Activated CD4-positive, alpha-beta memory T cell treated with anti-CD3 and anti-CD28 coated beads for 36 hours (primary cell): ENCODE data around the gene DOC2A. TPM values are rescaled to one million over a fixed set of nuclear protein-coding genes. Genes with fewer than 3 reads are reported as not detected.
A peak's percentile ranks its signal among the peaks of the same experiment; 100 is the strongest.

ENCODE experiments used
- CTCF ChIA-PET: fragments of 350-600 bp; sonication (Branson Sonifier 250); formaldehyde crosslinking; loops from one replicate; lab custom pipeline; 2021; ENCODE audit warnings: antibody characterized with exemption, inconsistent platforms; lab: Charles Lee
- POLR2A ChIA-PET: fragments of 350-600 bp; sonication (Branson Sonifier 250); formaldehyde crosslinking; loops from one replicate; lab custom pipeline; 2021; ENCODE audit warnings: antibody characterized with exemption; lab: Charles Lee
- DNase-seq: peaks from one replicate; pipeline ENCODE4 v3.0.0-alpha.2; 2020
- H3K27ac Mint-ChIP-seq: one replicate; pipeline ENCODE4 v1.8.0; 2021; ENCODE audit warnings: mixed read lengths
- H3K27me3 Mint-ChIP-seq: one replicate; pipeline ENCODE4 v1.8.0; 2021; ENCODE audit warnings: mixed read lengths
- H3K36me3 Mint-ChIP-seq: one replicate; pipeline ENCODE4 v1.8.0; 2021; ENCODE audit warnings: mixed read lengths
- H3K4me1 Mint-ChIP-seq: one replicate; pipeline ENCODE4 v1.8.0; 2021; ENCODE audit warnings: low read depth, mixed read lengths
- H3K4me3 Mint-ChIP-seq: one replicate; pipeline ENCODE4 v1.8.0; 2021; ENCODE audit warnings: mild to moderate bottlenecking, mixed read lengths
- H3K9me3 Mint-ChIP-seq: one replicate; pipeline ENCODE4 v1.8.0; 2021; ENCODE audit warnings: mixed read lengths
- intact Hi-C: fragments of 100-400 bp; cut with micrococcal nuclease; formaldehyde crosslinking; loops from one replicate; pipeline ENCODE4 v1.15.1; 2023
- total RNA-seq, 2 experiments: library from RNA; stranded (reverse); gene quantifications; one replicate each; pipeline ENCODE4 v1.2.3, GENCODE V29; 2021

The DOC2A gene
- total RNA-seq, 2 experiments from 2014 or later: 0.33 to 0.34 TPM

GRCh38 chr16:30011714-30012504 is 1.1 kb upstream of the DOC2A start:
- Mint-ChIP-seq H3K27ac (no peak overlapping the region), H3K9me3 (no peaks in the 10 kb centered on the region), H3K4me3 (peak overlapping the region; percentile 66), H3K4me1 (peaks cover 12% of the 10 kb centered on the region), H3K27me3 (peaks cover 22% of the 10 kb centered on the region), H3K36me3 (no peaks in the 10 kb centered on the region)
- intact Hi-C loops: no loop called here
- ChIA-PET POLR2A (no interaction called here), CTCF (no interaction called here)
- no peak for DNase-seq

GRCh38 chr16:30009990-30010843 is 610 bp downstream of the DOC2A start:
- no peaks in the 10 kb centered on the region for H3K9me3 Mint-ChIP-seq
- POLR2A ChIA-PET: no interaction called here
- no peaks in the 10 kb centered on the region for H3K36me3 Mint-ChIP-seq
- CTCF ChIA-PET: interaction anchor here (1.6 kb wide), 1 partner anchor 162 kb away, joined by 5 read pairs; no protein-coding TSS in a partner anchor
- H3K27me3 Mint-ChIP-seq: peaks cover 22% of the 10 kb centered on the region
- intact Hi-C loops: no loop called here
- H3K4me1 Mint-ChIP-seq: peaks cover 12% of the 10 kb centered on the region
- H3K4me3 Mint-ChIP-seq: peak overlapping the region; percentile 62
- no peak for DNase-seq
- no peak overlapping the region for H3K27ac Mint-ChIP-seq

- peaks cover 22% of the 10 kb centered on the region for H3K27me3 Mint-ChIP-seq
- no peak overlapping the region for H3K4me3 Mint-ChIP-seq
- intact Hi-C loops: no loop called here
- H3K4me1 Mint-ChIP-seq: peaks cover 12% of the 10 kb centered on the region
- no peak for DNase-seq
- H3K9me3 Mint-ChIP-seq: no peaks in the 10 kb centered on the region
- H3K36me3 Mint-ChIP-seq: no peaks in the 10 kb centered on the region
- no peak overlapping the region for H3K27ac Mint-ChIP-seq
- CTCF ChIA-PET: interaction anchor here (1.2 kb wide), 1 partner anchor 23 kb away, joined by 4 read pairs; no protein-coding TSS in a partner anchor
- POLR2A ChIA-PET: interaction anchor here (1.0 kb wide), 1 partner anchor 46 kb away, joined by 3 read pairs; no protein-coding TSS in a partner anchor
These were observed 1.6 kb downstream of the DOC2A start for GRCh38 chr16:30009085-30009862.

- intact Hi-C loops: no loop called here
- H3K9me3 Mint-ChIP-seq: no peaks in the 10 kb centered on the region
- H3K4me3 Mint-ChIP-seq: no peak overlapping the region
- peaks cover 12% of the 10 kb centered on the region for H3K4me1 Mint-ChIP-seq
- H3K36me3 Mint-ChIP-seq: no peaks in the 10 kb centered on the region
- peaks cover 22% of the 10 kb centered on the region for H3K27me3 Mint-ChIP-seq
- CTCF ChIA-PET: no interaction called here
- DNase-seq: no peak
- H3K27ac Mint-ChIP-seq: no peak overlapping the region
- POLR2A ChIA-PET: no interaction called here
These were observed 3.4 kb downstream of the DOC2A start for GRCh38 chr16:30007378-30007895.

GRCh38 chr16:30006659-30007377 is 4.0 kb downstream of the DOC2A start:
- Mint-ChIP-seq H3K9me3 (no peaks in the 10 kb centered on the region), H3K36me3 (no peaks in the 10 kb centered on the region), H3K4me3 (no peak overlapping the region), H3K27ac (no peak overlapping the region), H3K27me3 (peaks cover 18% of the 10 kb centered on the region), H3K4me1 (peaks cover 9% of the 10 kb centered on the region)
- intact Hi-C loops: no loop called here
- no peak for DNase-seq
- POLR2A ChIA-PET: no interaction called here
- CTCF ChIA-PET: interaction anchor here (1.1 to 1.5 kb wide), 3 partner anchors 23 to 315 kb away, joined by 3 to 6 read pairs (median 3); no protein-coding TSS in a partner anchor

GRCh38 chr16:30006095-30006473 is 4.7 kb downstream of the DOC2A start:
- H3K27ac Mint-ChIP-seq: no peak overlapping the region
- H3K36me3 Mint-ChIP-seq: no peaks in the 10 kb centered on the region
- peaks cover 17% of the 10 kb centered on the region for H3K27me3 Mint-ChIP-seq
- H3K9me3 Mint-ChIP-seq: no peaks in the 10 kb centered on the region
- POLR2A ChIA-PET: interaction anchor here (2.2 kb wide), 1 partner anchor 10 kb away, joined by 7 read pairs; the partner anchor contains the start of gene INO80E
- peaks cover 9% of the 10 kb centered on the region for H3K4me1 Mint-ChIP-seq
- no peak overlapping the region for H3K4me3 Mint-ChIP-seq
- intact Hi-C loops: no loop called here
- CTCF ChIA-PET: interaction anchor here (0.6 to 2.1 kb wide), 17 partner anchors 9 to 315 kb away, joined by 3 to 9 read pairs (median 3); partner anchors contain the start of genes HIRIP3, INO80E, PAGR1 and TLCD3B
- DNase-seq: no peak

GRCh38 chr16:30005341-30006094 is 5.3 kb downstream of the DOC2A start:
- Mint-ChIP-seq H3K36me3 (no peaks in the 10 kb centered on the region), H3K9me3 (no peaks in the 10 kb centered on the region), H3K27me3 (peaks cover 16% of the 10 kb centered on the region), H3K4me3 (no peak overlapping the region), H3K4me1 (peaks cover 7% of the 10 kb centered on the region), H3K27ac (no peak overlapping the region)
- ChIA-PET CTCF (interaction anchor here (0.6 to 2.1 kb wide), 17 partner anchors 9 to 314 kb away, joined by 3 to 9 read pairs (median 3); partner anchors contain the start of genes HIRIP3, INO80E, PAGR1 and TLCD3B), POLR2A (interaction anchor here (2.2 kb wide), 1 partner anchor 9 kb away, joined by 7 read pairs; the partner anchor contains the start of gene INO80E)
- peak; percentile 40 for DNase-seq
- intact Hi-C loops: no loop called here

- CTCF ChIA-PET: interaction anchor here (0.9 to 2.1 kb wide), 7 partner anchors 8 to 304 kb away, joined by 3 to 9 read pairs (median 5); partner anchors contain the start of genes HIRIP3, INO80E, KCTD13 and TLCD3B
- H3K9me3 Mint-ChIP-seq: no peaks in the 10 kb centered on the region
- intact Hi-C loops: no loop called here
- H3K27me3 Mint-ChIP-seq: peaks cover 11% of the 10 kb centered on the region
- peaks cover 2% of the 10 kb centered on the region for H3K4me1 Mint-ChIP-seq
- no peak for DNase-seq
- H3K27ac Mint-ChIP-seq: no peak overlapping the region
- POLR2A ChIA-PET: interaction anchor here (1.1 to 2.2 kb wide), 2 partner anchors 8 to 10 kb away, joined by 3 to 7 read pairs; partner anchors contain the start of genes HIRIP3 and INO80E
- H3K4me3 Mint-ChIP-seq: no peak overlapping the region
- H3K36me3 Mint-ChIP-seq: no peaks in the 10 kb centered on the region
These were observed 6.0 kb downstream of the DOC2A start for GRCh38 chr16:30004811-30005242.

GRCh38 chr16:30004424-30004776 is 6.4 kb downstream of the DOC2A start:
- CTCF ChIA-PET: interaction anchor here (0.9 to 2.1 kb wide), 5 partner anchors 14 to 304 kb away, joined by 3 to 8 read pairs (median 5); partner anchors contain the start of genes KCTD13 and TLCD3B
- Mint-ChIP-seq H3K27ac (no peak overlapping the region), H3K36me3 (no peaks in the 10 kb centered on the region), H3K4me3 (no peak overlapping the region), H3K27me3 (peaks cover 8% of the 10 kb centered on the region), H3K9me3 (no peaks in the 10 kb centered on the region), H3K4me1 (peaks cover 4% of the 10 kb centered on the region)
- POLR2A ChIA-PET: interaction anchor here (1.1 to 2.2 kb wide), 2 partner anchors 8 to 9 kb away, joined by 3 to 7 read pairs; partner anchors contain the start of genes HIRIP3 and INO80E
- intact Hi-C loops: no loop called here
- no peak for DNase-seq
